Testis (tissue), 2 donors: ENCODE measurements around the gene RNASE13.

Source experiments
- CTCF ChIP-seq, 3 experiments: fragments of 450-650 bp in 2 of 3; fragments of 200-600 bp in 1 of 3; sonication (generic) in 1 of 3; IDR thresholded peaks; one replicate each; pipeline ENCODE4 v1.5.1; 2016 to 2019; ENCODE audit warnings: antibody characterized with exemption in 3 of 3, mild to moderate bottlenecking in 2 of 3, moderate library complexity in 1 of 3
- POLR2A ChIP-seq: fragments of 450-650 bp; IDR thresholded peaks from one replicate; pipeline ENCODE4 v1.6.1; 2017; ENCODE audit warnings: antibody characterized with exemption, mild to moderate bottlenecking, moderate library complexity

- no peak for TF ChIP-seq CTCF (IDR thresholded peaks at IDR 0.05)
- no peak for TF ChIP-seq POLR2A
Observed at GRCh38 chr14:21011136-21011535, 23.5 kb downstream of the RNASE13 start.
